A673 (cell line): ENCODE data around the gene FAM240B. TPM values are rescaled to one million over a fixed set of nuclear protein-coding genes. Genes with fewer than 3 reads are reported as not detected.

Experiments used
- BruUV-seq: library from RNA; stranded (reverse); fragments of 400-500 nt; replicated peaks from 2 replicates; lab custom pipeline; 2021; lab: Mats Ljungman, UMichigan
- CTCF ChIA-PET: fragments of 300-600 bp; sonication (Branson Sonifier 250); formaldehyde crosslinking; loops from one replicate; lab custom pipeline; 2022; ENCODE audit warnings: antibody characterized with exemption; lab: Charles Lee
- POLR2A ChIA-PET: fragments of 300-600 bp; sonication (Branson Sonifier 250); formaldehyde crosslinking; loops from one replicate; lab custom pipeline; 2022; ENCODE audit warnings: antibody characterized with exemption; ENCODE audit not compliant: low non-redundant PET; lab: Charles Lee
- DNase-seq: peaks from one replicate; pipeline ENCODE4 v3.0.0-alpha.2; 2015; ENCODE audit warnings: low spot score
- H3K27ac ChIP-seq: fragments of 200-600 bp; sonication (generic); 2 replicates; pipeline ENCODE4 v1.5.1; 2016; ENCODE audit warnings: mixed run types, low read depth, mild to moderate bottlenecking, mixed read lengths, antibody characterized with exemption, low read length; ENCODE audit not compliant: poor library complexity, severe bottlenecking
- H3K27me3 ChIP-seq: fragments of 200-600 bp; sonication (generic); replicated peaks from 2 replicates; pipeline ENCODE4 v1.6.1; 2017; ENCODE audit warnings: mixed run types, low read depth, mild to moderate bottlenecking, mixed read lengths, antibody characterized with exemption, low read length; ENCODE audit not compliant: insufficient read depth, poor library complexity
- H3K36me3 ChIP-seq: fragments of 200-600 bp; sonication (generic); 2 replicates; pipeline ENCODE4 v1.6.1; 2016; ENCODE audit warnings: mixed run types, mild to moderate bottlenecking, mixed read lengths, antibody characterized with exemption, low read length; ENCODE audit not compliant: insufficient read depth, poor library complexity, severe bottlenecking
- H3K4me1 ChIP-seq: fragments of 200-600 bp; sonication (generic); 2 replicates; pipeline ENCODE4 v1.6.1; 2017; ENCODE audit warnings: mixed run types, mild to moderate bottlenecking, mixed read lengths, antibody characterized with exemption, low read length; ENCODE audit not compliant: insufficient read depth, poor library complexity, severe bottlenecking
- H3K4me3 ChIP-seq: fragments of 200-600 bp; sonication (generic); 2 replicates; pipeline ENCODE4 v1.5.1; 2016; ENCODE audit warnings: low read depth, mixed run types, mild to moderate bottlenecking, mixed read lengths, low read length; ENCODE audit not compliant: poor library complexity, severe bottlenecking
- H3K9me3 ChIP-seq: fragments of 200-600 bp; sonication (generic); 2 replicates; pipeline ENCODE4 v1.6.1; 2016; ENCODE audit warnings: mixed run types, low read depth, mild to moderate bottlenecking, mixed read lengths, antibody characterized with exemption, low read length; ENCODE audit not compliant: poor library complexity, severe bottlenecking
- EZH2 ChIP-seq: fragments of 200-600 bp; sonication (generic); IDR thresholded peaks from 2 replicates; pipeline ENCODE4 v1.6.1; 2017; ENCODE audit warnings: borderline replicate concordance, low read depth, mild to moderate bottlenecking, mixed read lengths, antibody characterized with exemption, low read length; ENCODE audit not compliant: poor library complexity, severe bottlenecking
- intact Hi-C: fragments of 100-400 bp; cut with micrococcal nuclease; formaldehyde crosslinking; loops from one replicate; pipeline ENCODE4 v1.10.0; 2022; ENCODE audit not compliant: unreplicated experiment
- total RNA-seq: library from RNA; stranded (reverse); gene quantifications from 2 replicates; pipeline ENCODE4 v1.2.3, GENCODE V29; 2021
- TF ChIP-seq, protein P1 (sequence below): fragments of 300-800, 200-600 bp; sonication (generic); conservative IDR thresholded peaks from 2 replicates; pipeline ENCODE4 v1.5.1; 2017; ENCODE audit warnings: low read depth, mild to moderate bottlenecking, antibody characterized with exemption, low read length, moderate library complexity, mixed read lengths

Gene FAM240B
- total RNA-seq, 1 experiment from 2014 or later, result not detected

GRCh38 chr9:38694676-38695075 lies 25.3 kb downstream of the FAM240B start:
- Histone ChIP-seq H3K27me3 (no peaks in the 10 kb centered on the region), H3K27ac (no peak overlapping the region), H3K36me3 (no peaks in the 10 kb centered on the region), H3K9me3 (no peaks in the 10 kb centered on the region), H3K4me3 (no peak overlapping the region), H3K4me1 (peaks cover 4% of the 10 kb centered on the region)
- BruUV-seq, result no TSS peak
- no peak for TF ChIP-seq EZH2
- TF ChIP-seq, protein P1, sequence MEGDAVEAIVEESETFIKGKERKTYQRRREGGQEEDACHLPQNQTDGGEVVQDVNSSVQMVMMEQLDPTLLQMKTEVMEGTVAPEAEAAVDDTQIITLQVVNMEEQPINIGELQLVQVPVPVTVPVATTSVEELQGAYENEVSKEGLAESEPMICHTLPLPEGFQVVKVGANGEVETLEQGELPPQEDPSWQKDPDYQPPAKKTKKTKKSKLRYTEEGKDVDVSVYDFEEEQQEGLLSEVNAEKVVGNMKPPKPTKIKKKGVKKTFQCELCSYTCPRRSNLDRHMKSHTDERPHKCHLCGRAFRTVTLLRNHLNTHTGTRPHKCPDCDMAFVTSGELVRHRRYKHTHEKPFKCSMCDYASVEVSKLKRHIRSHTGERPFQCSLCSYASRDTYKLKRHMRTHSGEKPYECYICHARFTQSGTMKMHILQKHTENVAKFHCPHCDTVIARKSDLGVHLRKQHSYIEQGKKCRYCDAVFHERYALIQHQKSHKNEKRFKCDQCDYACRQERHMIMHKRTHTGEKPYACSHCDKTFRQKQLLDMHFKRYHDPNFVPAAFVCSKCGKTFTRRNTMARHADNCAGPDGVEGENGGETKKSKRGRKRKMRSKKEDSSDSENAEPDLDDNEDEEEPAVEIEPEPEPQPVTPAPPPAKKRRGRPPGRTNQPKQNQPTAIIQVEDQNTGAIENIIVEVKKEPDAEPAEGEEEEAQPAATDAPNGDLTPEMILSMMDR, result no peak
- POLR2A ChIA-PET, result no interaction called here
- CTCF ChIA-PET, result no interaction called here
- intact Hi-C loops, result no loop called here
- DNase-seq, result no peak

DNA sequence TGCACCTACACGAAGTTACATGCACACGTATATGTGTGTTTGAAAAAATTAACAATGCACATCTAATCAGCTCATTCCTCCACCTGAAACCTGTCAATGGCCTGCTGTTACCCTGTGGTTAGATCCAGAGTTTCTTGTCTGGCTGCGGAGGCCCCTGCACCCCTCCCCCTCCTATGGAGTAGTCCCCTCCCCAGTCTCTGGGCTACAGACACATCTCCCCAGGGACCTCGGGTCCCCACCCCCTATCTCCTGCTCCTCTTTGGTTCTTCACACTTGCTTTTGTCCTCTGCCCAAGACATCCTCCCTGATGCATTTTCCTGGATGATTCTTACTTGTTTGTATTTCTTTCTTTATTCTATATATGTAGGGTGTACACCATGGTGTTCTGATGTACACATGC lies 27.2 kb downstream of the FAM240B start:
- BruUV-seq, result no TSS peak
- Histone ChIP-seq H3K9me3 (no peaks in the 10 kb centered on the region), H3K27me3 (no peaks in the 10 kb centered on the region), H3K4me3 (no peak overlapping the region), H3K4me1 (peaks cover 12% of the 10 kb centered on the region), H3K36me3 (no peaks in the 10 kb centered on the region), H3K27ac (no peak overlapping the region)
- ChIA-PET CTCF (interaction anchor here (0.6 kb wide), 1 partner anchor 72 kb away, joined by 3 read pairs; the partner anchor contains the start of gene ANKRD18A), POLR2A (no interaction called here)
- no peak for TF ChIP-seq EZH2
- TF ChIP-seq, protein P1, result no peak
- no peak for DNase-seq
- intact Hi-C loops, result no loop called here

DNA sequence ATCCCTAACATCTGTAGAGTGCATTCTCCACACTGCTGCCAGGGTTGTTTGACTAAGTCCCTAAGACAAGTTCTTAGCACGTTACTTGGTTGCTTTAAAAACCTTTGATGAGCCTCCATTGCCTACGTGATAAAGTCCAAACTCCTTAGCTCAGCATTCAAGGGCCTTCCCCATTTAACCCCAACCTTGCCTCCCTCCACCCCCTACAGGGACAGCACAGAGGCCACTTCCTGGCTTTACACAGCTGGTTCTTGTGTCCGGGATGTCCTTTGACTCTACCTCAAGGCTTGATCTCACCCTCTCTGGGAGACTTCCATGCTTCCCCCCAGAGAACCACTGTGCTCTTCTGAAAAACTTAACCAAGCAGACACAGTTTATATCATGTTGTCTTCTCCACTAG lies 29.4 kb downstream of the FAM240B start:
- no peaks in the 10 kb centered on the region for H3K27me3 ChIP-seq
- no TSS peak for BruUV-seq
- DNase-seq, result no peak
- no peaks in the 10 kb centered on the region for H3K9me3 ChIP-seq
- ChIA-PET POLR2A (no interaction called here), CTCF (no interaction called here)
- H3K36me3 ChIP-seq, result no peaks in the 10 kb centered on the region
- no peak overlapping the region for H3K27ac ChIP-seq
- H3K4me1 ChIP-seq, result peaks cover 23% of the 10 kb centered on the region
- H3K4me3 ChIP-seq, result no peak overlapping the region
- intact Hi-C loops, result loop anchor here (2.0 kb wide), 1 partner anchor 14 kb away; no protein-coding TSS in a partner anchor
- TF ChIP-seq, protein P1, result no peak
- TF ChIP-seq EZH2, result no peak
